Activated T-helper 1 cell treated with anti-CD3 and anti-CD28 coated beads, Interleukin-2, amount 50 U/mL, for 16 hours (primary cell): ENCODE results near the gene SIN3A.

ENCODE experiments used
- DNase-seq, 2 donors: peaks; one replicate each; pipeline ENCODE4 v3.0.0-alpha.2; 2020; ENCODE audit warnings: low read depth in 1 of 2, low spot score in 1 of 2

SIN3A gene

DNA sequence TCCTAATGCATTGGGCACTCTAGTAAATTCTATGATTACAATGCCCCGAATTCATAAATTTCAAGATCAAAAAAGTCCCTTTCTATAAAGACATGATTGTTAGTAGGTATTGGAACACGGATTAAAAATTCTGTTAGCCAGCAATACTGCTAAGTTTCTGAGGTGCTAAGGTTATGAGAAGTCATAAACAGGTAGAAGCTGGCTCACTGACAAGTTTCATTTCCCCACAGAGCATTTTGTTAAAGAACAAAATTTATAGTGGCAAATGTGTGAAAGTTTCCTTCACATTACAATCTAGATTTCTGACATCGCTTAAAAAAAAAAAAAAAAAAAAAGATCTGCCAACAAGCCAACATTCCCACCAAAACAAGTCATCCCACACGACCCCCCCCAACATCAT lies 70.7 kb downstream of the SIN3A start:
- DNase-seq: no peak

DNA sequence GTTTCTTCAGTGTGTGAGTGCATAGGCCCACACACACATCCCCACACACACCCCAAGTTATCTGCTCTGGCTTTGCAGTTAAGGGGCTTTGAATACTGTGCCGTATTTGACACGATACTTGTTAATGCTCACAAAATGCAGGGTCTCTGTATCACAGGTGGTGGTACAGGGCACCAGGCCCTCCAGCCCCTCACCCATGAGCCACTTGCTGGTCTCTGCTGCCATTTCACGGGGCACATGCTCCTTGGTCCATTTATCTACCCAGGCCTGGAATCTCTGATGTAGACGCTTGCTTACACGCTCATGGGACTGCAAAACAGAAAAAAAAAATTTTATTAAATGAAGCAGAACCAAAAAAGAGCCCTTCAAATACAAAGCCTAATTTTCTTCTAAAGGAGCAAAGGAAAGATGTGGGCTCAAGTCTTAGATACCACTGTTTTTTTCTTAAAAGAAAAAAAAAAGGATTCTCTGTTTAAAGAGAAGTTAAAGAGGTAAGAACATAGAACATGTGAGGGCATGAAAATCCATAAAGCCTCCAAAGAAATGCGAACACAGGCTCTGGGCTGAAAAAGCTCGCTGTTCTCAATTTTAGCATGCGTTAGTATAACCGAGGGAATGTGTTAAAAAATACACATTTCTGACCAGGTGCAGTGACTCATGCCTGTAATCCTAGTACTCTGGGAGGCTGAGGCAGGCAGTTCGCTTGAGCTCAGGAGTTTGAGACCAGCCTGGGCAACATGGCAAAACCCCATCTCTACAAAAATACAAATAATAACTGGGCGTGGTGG lies 79.4 kb downstream of the SIN3A start:
- no peak for DNase-seq

DNA sequence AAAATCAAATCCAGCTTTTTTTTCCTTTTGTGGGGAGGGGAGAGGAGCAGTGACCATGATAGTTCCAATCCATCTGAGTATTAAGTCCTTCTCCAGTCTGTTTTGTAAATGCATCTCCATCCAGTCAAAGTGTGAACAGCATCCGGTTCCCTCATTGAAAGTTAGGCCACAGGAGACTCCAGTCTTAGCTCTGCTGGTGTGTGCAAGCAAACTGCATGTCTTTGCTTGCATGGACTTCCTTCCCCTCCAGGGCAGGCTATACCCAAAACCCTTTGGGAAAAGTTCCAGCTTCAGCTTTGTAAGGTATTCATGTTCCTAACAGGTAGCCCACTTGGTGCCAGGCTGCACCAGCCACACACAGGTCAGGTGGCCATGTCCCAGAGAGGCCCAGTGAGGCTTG lies 80.0 kb downstream of the SIN3A start:
- DNase-seq: no peak

DNA sequence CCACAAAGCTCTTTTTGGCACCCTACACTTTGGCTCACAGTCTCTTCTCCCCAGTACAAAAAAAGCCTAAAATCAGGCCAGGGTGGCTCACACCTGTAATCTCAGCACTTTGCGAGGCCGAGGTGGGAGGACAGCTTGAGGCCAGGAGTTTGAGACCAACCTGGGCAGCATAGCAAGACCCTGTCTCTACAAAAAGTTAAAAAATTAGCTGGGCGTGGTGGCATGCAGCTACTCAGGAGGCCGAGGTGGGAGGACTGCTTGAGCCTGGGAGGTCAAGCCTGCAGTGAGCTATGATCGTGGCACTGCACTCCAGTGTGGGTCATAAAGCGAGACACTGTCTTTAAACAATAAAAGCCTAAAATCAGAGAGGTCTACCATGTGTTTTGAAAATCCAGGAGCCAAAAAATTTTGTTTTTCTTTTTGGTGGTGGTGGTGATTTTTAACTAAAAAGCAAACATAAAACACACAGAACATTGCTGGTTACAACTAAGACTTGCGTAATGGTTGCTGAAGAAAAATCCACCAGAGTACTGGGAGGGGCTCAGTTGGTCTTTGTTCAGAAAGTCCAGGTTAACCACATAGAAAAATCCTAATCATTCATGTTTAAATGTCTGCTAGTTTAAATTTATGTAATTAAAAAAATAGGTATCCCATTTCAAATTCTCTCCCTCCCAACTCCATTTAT lies 81.5 kb downstream of the SIN3A start:
- DNase-seq: no peak

DNA sequence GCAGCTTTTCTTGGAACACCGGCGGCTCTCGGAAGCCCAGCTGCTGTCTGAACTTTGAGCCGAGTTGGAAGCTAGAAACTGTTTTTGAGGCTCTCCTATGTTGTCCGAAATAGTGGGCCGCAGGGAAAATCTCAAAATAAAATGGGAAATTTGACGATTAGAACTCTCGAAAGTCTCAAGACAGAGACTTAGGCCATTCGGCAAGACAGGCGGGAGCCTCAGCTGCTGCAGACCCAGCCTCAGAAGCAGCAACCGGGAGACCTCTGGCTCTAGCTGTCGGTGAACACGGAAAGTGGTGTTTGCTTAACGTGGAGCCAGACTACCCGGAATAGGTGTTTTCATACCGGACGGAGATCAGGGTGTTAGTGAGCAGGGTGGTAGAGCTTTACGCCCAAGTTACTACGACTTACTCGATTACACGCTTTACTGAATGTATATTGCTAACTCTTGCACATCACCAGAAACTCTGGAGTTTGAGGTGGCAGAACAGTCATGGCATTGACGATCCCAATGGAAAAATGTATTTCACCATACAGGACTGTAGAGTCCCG lies 82.7 kb downstream of the SIN3A start:
- DNase-seq: no peak

DNA sequence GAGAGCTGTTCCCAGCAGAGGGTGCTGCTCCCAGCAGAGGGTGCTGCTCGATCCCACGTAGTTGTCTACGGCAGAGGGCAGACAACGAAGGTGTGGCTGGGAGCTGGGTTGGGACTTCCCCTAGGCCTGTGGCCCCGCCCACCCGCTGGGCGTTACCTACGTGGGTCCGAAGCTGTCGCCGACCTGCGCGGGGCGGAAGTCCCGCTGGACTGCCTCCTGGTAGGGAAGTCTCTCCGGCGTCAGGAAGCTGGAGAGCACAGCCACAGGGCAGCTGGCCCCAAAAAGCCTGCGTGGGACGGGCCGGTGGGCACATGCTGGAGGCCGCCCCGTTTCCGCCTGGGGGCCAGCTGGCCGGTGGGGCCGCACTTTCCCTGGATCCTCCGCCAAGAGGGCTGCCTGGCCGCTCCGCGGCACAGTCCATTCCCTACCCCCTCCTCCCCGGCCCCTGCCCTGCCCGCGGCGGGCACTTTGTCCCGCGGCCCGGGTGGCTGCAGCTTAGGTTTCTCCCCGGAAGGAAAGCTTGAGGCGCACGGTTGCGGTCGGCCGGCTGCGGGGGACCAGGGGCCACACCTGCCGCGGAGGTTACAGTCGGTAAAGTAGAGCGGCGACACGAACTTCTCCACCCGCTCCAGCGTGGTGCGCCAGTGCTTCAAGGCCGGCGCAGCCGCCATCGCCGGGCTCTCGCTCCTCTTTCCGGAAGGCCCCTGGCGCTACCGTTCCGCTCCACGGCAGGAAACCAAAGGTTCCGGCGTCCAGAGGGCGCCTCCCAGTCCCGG lies 83.4 kb downstream of the SIN3A start, which contains the start of gene MAN2C1:
TSS of gene MAN2C1 (minus strand) at position 695 of the 776 bp plus-strand sequence. CDS start at position 671, 24 bp downstream.
- DNase-seq: peak; percentile 82 to 86

DNA sequence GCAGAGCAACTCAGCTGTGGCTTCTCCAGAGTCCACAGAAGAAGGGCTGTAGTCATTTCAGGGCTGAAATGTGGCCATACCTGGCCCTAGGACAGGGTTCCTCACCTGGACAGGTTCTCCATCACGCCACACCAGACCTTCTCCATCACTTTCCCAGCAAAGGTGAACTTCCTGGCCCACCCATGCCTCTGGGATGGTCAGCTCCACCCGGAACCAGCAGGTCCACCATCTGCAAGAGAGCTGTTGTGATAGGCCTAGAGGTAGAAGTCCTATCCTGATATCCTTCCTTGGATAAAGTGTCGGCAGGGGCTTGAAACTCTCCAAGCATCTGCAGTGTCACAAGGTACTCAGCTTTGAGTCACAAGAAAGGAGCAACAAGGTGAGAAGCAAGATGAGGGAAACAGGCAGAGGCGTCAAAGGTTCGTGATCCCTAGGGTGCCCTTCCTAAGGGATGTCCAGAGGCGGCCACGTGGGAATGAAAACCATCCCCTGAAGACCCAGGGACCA lies 84.0 kb downstream of the SIN3A start:
- no peak for DNase-seq

DNA sequence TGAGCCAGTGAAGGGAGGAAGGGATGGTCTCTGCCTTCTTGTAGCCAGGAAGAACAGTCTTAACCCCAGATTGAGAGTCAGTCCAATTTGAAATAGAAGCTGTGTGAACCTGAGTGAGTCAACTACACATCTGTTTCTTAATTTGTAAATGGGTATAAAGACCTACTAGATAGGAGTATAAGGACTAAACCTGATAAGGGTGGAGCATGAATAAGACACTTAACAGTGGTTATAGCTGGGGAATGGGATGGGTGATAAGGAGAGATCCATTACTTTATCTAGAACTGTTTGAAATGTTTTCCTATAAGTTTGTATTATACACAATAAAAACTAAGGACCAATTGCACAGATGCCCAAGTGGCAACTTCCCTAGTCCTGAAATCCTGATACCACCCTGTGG lies 84.5 kb downstream of the SIN3A start:
- no peak for DNase-seq

DNA sequence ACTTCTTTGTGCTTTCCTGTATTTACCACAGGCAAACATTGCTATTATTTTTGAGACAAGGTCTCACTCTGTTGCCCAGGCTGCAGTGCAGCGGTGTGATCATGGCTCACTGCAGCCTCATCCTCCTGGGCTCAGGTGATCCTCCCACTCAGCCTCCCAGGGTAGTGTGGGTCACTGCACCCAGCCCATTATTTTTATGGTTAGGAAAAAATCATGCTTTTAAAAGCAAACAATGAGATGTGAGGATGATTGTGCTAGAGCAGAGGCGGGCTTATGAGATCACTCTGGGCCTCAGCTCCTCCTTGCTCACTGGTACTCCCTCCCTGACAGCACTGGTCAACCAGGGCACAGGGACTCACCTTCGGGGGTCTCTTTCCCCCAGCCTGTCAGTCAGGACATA lies 85.3 kb downstream of the SIN3A start:
- DNase-seq: no peak

DNA sequence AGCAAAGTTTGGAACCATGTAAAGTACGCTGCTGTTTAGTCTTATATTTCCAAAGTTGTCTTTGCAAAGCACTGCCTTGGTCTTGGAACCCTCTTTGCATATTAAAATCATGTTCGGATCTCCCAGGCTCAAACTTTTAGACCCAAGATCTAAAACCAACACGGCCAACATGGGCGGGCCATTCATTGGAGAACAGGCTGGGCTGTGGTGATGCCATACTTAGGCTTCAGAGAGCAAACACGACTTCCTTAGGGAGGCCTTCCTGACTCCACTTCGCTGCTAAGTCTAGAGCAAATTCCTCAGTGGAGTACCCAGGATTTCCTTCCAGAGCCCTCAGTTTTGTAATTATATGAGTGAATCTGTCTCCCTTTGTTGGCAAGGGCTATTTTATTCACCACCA lies 86.6 kb downstream of the SIN3A start:
- DNase-seq: no peak

DNA sequence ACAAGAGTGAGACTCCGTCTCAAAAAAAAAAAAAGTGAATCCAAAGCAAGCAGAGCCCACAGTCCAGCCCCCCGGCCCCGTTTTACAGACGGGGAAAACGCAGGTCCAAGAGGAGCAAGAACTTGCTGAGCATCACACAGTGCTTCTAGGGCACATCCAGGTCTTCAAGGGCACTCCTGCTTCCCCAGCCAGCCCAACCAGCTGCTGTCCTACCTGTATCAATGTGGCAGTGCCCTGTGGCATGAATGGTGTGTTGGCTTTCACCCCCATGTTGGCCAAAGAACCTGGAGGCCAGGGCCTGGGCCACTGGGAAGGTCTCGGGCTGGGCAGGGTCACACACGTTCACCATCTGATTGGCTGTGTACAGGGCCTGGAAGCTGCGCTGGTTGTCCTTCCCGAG lies 87.7 kb downstream of the SIN3A start:
- DNase-seq: no peak

DNA sequence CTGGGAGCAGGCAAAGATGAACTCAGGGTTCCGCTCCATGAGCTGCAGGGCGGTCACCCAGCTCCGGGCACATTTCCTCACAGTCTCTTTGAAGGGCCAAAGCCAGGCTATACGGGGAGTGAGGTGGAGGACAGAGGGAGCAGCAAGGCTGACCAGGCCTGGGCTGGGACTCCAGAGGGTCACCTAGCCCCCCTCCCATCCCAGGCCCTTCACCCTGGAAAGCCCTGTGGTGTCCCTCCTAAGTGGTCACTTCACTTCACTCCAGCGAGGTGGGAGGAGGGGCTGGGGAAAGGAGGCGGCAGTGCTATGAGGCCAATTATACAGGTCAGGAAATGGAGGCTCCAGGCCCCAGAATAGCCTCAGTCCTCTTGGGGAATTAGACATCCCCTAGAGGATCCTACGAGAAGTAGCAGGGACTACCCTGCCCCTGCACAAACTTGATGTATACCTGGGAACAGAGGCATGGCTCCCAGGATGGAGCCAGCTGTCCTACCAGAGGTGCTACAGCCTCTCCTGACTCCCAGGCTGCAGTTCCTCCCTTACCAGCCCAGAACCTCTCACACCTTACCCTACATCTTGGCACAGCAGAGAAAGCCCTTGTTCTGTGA lies 88.7 kb downstream of the SIN3A start:
- DNase-seq: no peak

DNA sequence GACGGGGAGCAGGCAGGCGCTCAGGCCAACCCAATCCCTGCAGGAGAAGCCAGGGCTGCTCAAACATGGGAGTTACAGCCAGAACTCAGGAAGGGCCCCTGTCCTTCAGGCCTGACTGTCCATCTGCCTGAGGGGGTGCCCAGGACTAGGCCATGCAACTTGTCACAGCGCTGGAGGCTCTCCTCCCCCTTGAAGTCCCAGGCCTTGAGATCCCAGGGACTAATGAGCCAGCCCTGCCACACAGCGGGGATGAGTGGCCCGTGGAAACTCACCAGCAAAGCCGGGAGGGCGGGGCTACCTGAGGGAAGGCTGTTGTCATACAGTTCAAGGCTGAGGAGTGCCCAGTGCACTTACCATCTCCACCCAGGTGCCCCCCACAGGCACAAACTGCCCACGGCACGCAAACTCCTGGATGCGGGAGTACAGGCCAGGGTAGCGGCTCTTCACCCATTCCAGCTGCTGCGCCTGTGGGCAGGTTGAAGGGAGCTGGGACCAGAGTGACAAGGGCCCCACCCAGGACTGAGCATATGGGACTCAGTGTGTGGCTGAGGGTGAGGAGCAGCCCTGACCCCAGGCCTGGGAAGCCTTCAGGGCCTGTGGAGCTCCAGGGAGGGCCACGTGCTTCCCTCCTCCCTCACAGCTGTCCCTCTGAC lies 89.4 kb downstream of the SIN3A start:
- DNase-seq: no peak

DNA sequence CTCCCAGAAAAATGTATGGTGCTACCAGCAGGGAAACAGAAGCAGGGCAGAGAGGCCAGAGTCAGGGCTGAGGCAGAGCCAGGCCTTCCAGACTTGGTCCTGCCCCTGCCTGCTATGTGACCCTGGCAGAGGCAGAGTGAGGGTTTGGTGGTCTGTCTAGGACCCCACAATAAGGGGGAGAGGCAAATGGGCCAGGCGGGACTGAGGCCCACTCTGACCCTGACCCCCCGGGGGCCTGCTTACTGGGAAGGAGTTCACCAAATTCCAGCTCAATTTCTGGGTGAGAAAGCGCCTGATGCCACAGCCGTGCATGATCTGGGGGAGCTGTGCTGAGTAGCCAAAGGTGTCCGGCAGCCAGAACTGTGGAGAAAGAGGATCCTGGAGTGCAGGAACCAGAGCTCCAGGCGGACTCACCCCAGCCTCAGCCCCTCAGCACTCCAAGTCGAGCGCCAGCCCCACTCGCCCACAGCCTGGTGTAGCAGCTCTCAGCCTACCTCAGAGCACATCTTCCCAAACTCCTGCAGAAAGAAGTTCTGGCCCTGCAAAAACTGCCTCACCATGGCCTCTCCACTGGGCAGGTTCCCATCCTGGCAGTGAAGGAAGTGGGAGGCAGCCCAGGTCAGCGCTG lies 90.0 kb downstream of the SIN3A start:
- no peak for DNase-seq

DNA sequence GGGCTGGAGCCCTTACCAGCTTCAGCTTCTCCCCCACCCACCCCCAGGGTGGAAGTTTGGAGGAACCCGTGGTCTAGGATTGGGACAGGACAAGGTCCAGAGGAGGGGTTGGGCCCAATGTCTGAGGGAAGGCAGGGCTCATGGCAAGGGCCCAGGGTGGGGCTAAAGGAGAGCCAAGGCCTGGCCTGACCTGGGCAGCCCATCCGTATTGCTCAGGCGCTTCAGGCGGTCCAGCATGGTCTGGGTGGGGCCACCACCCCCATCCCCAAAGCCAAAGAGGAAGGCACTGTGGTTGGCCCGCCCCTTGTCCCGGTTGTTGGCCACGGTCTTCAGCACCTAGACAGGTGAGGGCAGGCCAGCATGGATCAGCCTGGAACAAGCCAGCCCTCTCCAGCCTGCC lies 90.6 kb downstream of the SIN3A start:
- no peak for DNase-seq

DNA sequence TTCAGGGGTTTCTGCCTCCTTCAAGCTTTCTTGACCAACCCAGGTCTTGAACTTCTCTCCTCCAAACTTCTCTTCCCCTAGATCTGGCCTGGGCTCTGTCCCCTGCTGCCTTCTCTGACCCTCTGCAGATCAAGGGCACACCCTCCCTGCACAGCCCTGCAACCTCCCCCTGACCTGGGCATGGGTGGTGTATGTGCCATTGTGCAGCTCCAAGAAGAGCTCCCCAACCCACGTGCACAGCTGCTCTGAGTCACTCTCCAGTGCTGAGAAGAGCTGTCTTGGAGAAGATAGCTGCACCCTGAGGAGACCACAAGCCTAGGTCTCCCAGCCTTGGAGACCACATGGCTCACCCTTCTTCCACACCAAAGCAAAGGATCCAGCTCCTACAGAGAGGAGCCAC lies 91.1 kb downstream of the SIN3A start:
- no peak for DNase-seq

DNA sequence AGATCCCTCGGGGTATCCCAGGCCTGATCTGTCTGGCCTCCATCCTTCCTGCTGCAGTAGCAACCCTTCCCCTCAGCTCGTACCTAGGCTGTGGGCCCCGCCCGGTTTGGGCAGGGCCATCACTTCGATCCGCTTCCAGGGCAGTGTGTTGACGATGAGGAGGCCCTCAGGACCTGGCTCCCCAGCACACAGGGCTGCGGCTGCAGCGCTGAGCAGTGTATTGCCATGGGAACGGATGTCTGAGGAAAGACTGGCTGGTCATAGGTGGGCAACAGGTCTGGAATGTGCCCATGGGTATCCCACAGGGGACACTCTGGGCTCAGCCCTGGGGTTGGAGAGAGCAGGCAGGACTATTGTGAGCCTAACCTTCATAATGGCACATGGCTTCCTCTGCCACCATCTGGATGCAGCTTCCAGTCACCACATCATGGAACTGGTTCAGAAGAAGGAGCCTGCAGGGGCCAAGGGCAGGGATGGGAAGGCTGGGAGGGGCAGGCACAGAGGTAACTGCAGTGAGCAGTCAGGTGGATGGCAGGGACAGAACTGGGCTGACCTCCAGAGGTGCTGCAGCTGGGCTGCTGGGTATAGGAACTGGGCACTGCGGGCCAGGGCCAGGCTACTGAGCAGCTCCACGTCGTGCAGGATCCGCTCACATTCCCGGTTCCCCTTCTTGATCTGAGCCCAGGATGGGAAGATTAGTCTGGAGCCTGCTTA lies 91.8 kb downstream of the SIN3A start:
- no peak for DNase-seq

DNA sequence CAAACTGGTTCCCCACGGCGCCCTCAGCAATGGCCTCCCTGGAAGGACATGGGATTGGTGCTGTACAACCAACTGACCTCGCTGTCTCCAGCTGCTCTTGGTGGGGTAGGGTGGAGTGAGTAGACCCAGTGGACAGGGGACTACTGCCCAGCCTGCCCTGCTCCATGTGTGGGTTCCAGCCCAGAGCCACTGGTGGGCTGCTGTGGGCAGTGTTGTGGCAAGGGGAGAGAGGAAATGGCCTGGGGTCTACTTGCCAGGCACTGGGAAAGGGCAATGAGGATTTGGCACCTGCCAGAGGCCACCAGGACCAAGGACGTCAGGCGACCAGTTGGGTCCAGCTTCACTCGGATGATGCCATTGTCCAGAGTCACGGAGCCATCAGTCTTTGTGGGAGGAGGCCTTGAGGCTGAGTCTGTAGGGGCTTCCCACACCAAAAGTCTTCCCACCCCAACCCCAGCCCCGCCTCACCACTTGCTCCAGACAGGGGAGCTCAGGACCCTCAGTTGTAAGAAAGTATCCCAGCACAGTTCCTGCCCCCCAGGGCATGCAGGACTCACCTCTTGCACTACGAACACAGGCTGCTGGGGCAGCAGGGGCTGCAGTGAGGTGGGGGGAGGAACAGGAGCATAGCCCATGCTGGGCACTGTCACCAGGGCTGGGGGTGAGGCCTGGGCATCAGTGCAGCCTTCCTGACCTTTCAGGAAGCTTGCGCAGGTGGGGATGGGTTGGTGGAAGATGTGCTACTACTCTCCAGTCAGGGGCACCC lies 92.5 kb downstream of the SIN3A start:
- no peak for DNase-seq
